GDM1 (cell line): ENCODE measurements around the gene BCL7B.
"Not testable (repeated sequence)": the region's sequence is repeated elsewhere in the genome, so short reads cannot be mapped to it uniquely, and the experiment has no call there.

Experiments
- DNase-seq: peaks from one replicate; lab custom pipeline; 2025; lab: John Stamatoyannopoulos, UW

Gene BCL7B

DNA sequence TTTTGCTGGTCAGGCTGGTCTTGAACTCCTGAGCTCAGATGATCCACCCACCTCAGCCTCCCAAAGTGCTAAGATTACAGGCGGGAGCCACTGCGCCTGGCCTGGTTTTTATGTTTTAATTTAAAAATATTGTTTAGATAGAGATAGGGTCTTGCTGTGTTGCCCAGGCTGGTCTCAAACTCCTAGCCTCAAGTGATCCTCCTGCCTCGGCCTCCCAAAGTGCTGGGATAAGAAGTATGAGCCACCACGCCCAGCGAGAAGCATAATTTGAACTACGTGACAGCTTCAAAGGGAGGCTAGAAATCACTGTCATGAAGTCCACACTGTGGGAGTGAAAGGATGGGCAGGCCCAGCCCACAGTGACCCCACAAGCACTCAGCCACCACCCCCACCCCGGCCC is 21.6 kb downstream of the BCL7B start:
- not testable (repeated sequence) for DNase-seq

GRCh38 chr7:73533742-73534141 is 23.7 kb downstream of the BCL7B start:
- no peak for DNase-seq

DNA sequence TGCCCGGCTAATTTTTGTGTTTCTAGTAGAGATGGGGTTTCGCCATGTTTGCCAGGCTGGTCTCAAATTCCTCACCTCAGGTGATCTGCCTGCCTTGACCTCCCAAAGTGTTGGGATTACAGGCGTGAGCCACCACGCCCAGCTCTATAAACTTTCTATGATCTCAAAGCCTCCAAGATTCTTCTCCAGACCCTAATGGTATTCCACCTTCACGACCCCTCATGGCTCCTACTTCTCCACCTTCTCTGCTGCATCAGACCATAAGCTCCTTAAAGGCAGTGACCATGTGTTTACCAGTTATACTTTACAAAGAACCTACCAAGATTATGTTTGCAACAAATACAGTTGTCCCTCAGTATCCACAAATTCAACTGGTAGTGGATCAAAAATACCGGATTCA is 25.3 kb downstream of the BCL7B start:
- DNase-seq, result no peak

- DNase-seq, result no peak
These were observed 26.7 kb downstream of the BCL7B start for GRCh38 chr7:73530800-73531199.

GRCh38 chr7:73526896-73527821 is 30.3 kb downstream of the BCL7B start:
- no peak for DNase-seq

DNA sequence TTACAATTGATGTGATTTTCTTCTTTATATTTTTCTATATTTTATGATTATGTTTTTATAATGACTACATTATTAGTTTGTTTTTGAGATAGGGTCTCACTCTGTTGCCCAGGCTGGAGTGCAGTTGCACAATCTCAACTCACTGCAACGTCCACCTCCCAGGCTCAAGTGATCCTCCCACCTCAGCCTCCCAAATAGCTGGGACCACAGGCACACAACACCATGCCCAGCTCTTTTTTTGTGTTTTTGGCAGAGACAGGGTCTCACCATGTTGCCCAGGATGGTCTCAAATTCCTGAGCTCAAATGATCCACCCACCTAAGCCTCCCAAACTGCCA is 31.4 kb downstream of the BCL7B start:
- not testable (repeated sequence) for DNase-seq

GRCh38 chr7:73522105-73522872 is 35.2 kb downstream of the BCL7B start, which contains the start of gene BAZ1B:
BAZ1B (minus strand) TSS chr7:73522293; CDS start chr7:73521933, 360 bp downstream.
- peak; percentile 98 for DNase-seq

GRCh38 chr7:73521636-73522104 is 35.8 kb downstream of the BCL7B start:
- no peak for DNase-seq

- no peak for DNase-seq
These were observed 36.5 kb downstream of the BCL7B start for GRCh38 chr7:73520673-73521635.

DNA sequence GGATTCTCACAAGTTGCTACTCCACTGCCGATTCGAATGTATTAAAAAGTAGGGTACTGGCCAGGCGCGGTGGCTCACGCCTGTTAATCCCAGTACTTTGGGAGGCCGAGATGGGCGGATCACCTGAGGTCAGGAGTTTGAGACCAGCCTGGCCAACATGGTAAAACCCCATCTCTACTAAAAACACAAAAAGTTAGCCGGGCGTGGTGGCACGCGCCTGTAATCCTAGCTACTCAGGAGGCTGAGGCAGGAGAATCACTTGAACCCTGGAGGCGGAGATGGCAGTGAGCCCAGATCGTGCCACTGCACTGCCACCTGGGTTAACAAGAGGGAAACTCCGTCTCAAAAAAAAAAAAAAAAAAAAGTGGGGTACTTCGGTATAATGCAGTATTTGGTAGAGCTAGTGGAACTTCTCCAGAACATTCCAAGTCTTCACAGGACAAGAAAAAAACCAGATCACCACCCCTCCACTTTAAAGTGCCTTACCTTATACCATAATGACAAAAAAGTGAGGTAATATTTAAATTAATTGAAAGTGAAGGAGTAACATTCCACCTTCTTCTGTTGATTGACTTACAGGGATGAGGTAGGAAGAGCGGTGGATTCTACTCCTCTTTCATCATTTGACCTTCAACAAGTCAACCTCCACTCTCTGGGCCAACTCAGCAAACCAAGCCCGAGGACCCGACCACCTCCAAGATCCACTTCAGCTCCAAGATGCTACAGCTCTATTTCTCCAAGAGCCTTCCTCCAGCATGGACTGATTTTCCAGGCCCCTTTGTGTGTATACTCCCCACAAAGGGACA is 37.4 kb downstream of the BCL7B start:
- no peak for DNase-seq

GRCh38 chr7:73518470-73518869 is 39.0 kb downstream of the BCL7B start:
- no peak for DNase-seq

DNA sequence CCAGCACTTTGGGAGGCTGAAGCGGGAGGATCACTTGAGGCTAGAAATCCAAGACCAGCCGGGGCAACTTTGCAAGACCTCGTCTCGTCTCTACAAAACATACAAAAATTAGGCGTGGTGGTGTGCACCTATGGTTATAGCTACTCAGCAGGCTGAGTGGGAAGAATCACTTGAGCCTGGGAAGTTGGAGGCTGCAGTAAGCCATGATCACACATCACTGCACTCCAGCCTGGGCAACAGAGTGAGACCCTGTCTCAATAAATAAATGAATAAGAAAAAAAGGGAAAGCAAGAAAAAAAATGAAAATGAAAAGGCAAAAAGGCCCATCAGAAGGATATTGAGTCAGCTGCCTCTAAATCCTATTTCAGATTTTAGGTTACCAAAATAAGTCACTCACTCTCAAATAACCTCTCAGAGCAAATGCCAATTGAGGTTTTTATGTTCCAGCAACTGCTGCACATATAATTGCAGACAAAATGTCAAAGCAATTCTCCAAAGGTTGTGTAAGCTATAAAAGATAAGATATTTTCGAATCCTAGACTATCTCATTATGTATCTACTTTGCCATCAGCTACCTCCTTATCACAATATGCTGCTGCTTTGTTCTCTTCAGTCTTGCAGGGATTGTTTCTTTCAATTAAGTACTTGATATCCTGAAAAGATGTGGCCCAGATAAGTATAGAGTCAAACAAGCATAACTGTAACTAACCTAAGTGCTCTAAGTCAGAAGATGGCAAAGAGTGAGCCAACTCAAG is 40.1 kb downstream of the BCL7B start:
- no peak for DNase-seq

GRCh38 chr7:73515178-73515577 is 42.3 kb downstream of the BCL7B start:
- no peak for DNase-seq

- DNase-seq, result no peak
These were observed 45.3 kb downstream of the BCL7B start for GRCh38 chr7:73512018-73512780.

GRCh38 chr7:73509463-73509862 is 48.0 kb downstream of the BCL7B start:
- DNase-seq, result no peak

DNA sequence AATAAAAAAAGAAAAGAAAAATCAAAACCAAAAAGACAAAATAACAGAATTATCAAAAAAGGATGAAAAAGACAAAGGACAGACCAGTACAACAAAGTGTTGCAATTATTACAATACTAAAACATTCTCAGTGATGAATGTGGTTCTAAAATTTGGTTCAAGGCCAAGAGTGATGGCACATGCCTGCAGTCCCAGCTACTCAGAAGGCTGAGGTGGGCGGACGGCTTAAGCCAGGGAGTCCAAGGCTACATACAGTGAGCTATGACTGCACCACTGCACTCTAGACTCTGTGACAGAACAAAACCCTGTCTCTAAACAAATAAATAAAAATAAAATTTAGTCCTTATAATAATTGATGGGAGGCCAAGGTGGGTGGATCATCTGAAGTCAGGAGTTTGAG is 49.9 kb downstream of the BCL7B start:
- DNase-seq, result no peak

DNA sequence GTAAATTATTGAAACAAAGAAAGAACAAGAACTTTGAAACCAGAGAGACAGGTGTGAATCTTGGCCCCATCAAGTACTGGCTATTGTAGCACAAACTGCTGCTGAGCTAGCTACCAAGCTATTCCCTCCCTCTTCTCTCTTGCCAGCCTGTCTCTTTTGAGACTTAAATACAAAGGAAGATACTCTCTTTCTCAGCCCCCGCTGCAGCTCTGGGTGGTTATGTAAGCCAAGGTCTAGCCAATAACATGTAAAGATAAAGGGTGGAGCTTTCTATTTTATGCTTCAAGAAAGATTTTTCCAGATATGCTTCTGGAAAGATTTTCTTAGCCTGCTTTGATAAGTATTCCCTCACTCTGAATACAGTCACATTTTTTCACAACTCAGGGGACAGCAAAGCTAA is 52.6 kb downstream of the BCL7B start:
- no peak for DNase-seq

DNA sequence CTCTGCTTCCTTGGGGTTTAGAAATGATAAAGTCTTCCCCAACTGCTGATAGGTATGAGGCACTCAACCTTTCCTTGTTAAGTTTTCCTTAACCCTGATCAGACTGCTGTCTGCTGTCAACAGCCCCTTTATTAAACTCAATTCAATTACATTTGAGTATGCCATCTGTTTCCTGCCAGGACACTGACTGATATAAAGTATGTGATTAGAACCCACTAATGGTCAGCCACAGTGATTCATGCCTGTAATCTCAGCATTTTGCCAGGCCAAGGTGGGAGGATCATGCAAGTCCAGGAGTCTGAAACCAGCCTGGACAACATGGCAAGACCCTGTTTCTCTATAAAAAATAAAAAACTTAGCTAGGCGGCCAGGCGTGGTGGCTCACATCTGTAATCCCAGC is 53.5 kb downstream of the BCL7B start:
- DNase-seq, result no peak

DNA sequence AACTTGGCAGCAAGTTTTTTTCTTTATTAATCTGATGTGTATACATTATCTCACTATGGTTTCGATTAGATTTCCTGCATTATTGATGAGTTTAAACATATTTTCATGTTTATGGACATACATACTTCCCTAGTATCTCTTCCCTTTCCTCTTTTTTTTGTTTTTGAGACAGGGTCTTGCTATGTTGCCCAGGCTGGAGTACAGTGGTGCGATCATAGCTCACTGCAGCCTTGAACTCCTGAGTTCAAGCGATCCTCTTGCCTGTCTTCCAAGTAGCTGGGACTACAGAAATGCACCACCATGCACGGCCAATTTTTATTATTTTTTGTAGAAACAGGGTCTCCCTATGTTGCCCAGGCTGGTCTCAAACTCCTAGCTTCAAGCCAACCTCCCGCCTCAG is 54.3 kb downstream of the BCL7B start:
- DNase-seq, result no peak

- no peak for DNase-seq
These were observed 60.9 kb downstream of the BCL7B start for GRCh38 chr7:73496626-73497025.
